PC-3 (cell line): ENCODE measurements around the gene SP9. TPM values are rescaled to one million over a fixed set of nuclear protein-coding genes. Genes with fewer than 3 reads are reported as not detected.

ENCODE experiments used
- ATAC-seq: fragments of 200-7000 bp; cut with Tn5 transposase; 2 replicates; pipeline ENCODE4 v1.9.1; 2020; ENCODE audit warnings: mild to moderate bottlenecking, moderate library complexity
- BruUV-seq: library from RNA; stranded (reverse); fragments of 400-500 nt; replicated peaks from 2 replicates; lab custom pipeline; 2021; lab: Mats Ljungman, UMichigan
- CTCF ChIA-PET: fragments of 300-600 bp; sonication (Branson Sonifier 250); formaldehyde crosslinking; loops from one replicate; lab custom pipeline; 2022; ENCODE audit warnings: antibody characterized with exemption; lab: Charles Lee
- POLR2A ChIA-PET: fragments of 300-600 bp; sonication (Branson Sonifier 250); formaldehyde crosslinking; loops from one replicate; lab custom pipeline; 2022; ENCODE audit warnings: antibody characterized with exemption; ENCODE audit not compliant: unreplicated experiment; lab: Charles Lee
- DNase-seq: peaks from one replicate; pipeline ENCODE4 v3.0.0-alpha.2; 2015
- H2AFZ ChIP-seq: fragments of 300-600 bp; sonication (generic); 2 replicates; pipeline ENCODE4 v1.6.0; 2016; ENCODE audit warnings: antibody characterized with exemption, low read length
- H3F3A ChIP-seq: fragments of 300-600 bp; sonication (generic); one replicate; pipeline ENCODE4 v1.6.0; 2017; ENCODE audit warnings: antibody characterized with exemption, low read length, control low read depth, mild to moderate bottlenecking; ENCODE audit not compliant: unreplicated experiment
- H3K27ac ChIP-seq: fragments of 300-600 bp; sonication (generic); 2 replicates; pipeline ENCODE4 v1.5.1; 2016; ENCODE audit warnings: mild to moderate bottlenecking, low read length
- H3K27me3 ChIP-seq: fragments of 300-600 bp; sonication (generic); 2 replicates; pipeline ENCODE4 v1.6.1; 2016; ENCODE audit warnings: low read length, mixed read lengths
- H3K36me3 ChIP-seq: fragments of 300-600 bp; sonication (generic); 2 replicates; pipeline ENCODE4 v1.6.1; 2016; ENCODE audit warnings: low read depth, mixed run types, low read length, mixed read lengths
- H3K4me1 ChIP-seq: fragments of 300-600 bp; sonication (generic); 2 replicates; pipeline ENCODE4 v1.5.1; 2016; ENCODE audit warnings: low read length; ENCODE audit not compliant: insufficient read depth
- H3K4me2 ChIP-seq: fragments of 300-600 bp; sonication (generic); 2 replicates; pipeline ENCODE4 v1.6.0; 2016; ENCODE audit warnings: low read length
- H3K4me3 ChIP-seq: fragments of 300-600 bp; sonication (generic); 2 replicates; pipeline ENCODE4 v1.5.1; 2016; ENCODE audit warnings: mild to moderate bottlenecking, low read length, mixed read lengths
- H3K79me2 ChIP-seq: fragments of 300-600 bp; sonication (generic); 2 replicates; pipeline ENCODE4 v1.6.1; 2017; ENCODE audit warnings: low read length, mixed read lengths
- H3K9ac ChIP-seq: fragments of 300-600 bp; sonication (generic); 2 replicates; pipeline ENCODE4 v1.6.0; 2016; ENCODE audit warnings: mild to moderate bottlenecking, low read length
- H3K9me2 ChIP-seq: fragments of 300-600 bp; sonication (generic); replicated peaks from 2 replicates; pipeline ENCODE4 v1.6.1; 2016; ENCODE audit warnings: mixed run types, low read length, mixed read lengths
- H3K9me3 ChIP-seq: fragments of 300-600 bp; sonication (generic); 2 replicates; pipeline ENCODE4 v1.6.1; 2016; ENCODE audit warnings: low read length, mixed read lengths
- H4K20me1 ChIP-seq: fragments of 300-600 bp; sonication (generic); 2 replicates; pipeline ENCODE4 v1.6.1; 2016; ENCODE audit warnings: low read length, mixed read lengths
- CTCF ChIP-seq: fragments of 300-600 bp; sonication (generic); conservative IDR thresholded peaks from 2 replicates; pipeline ENCODE4 v1.5.1; 2017; ENCODE audit warnings: antibody characterized with exemption, low read depth, mild to moderate bottlenecking, low read length
- EZH2 ChIP-seq: fragments of 300-600 bp; sonication (generic); IDR thresholded peaks from one replicate; pipeline ENCODE4 v1.6.1; 2017; ENCODE audit warnings: antibody characterized with exemption, mild to moderate bottlenecking, low read length; ENCODE audit not compliant: unreplicated experiment
- EZH2phosphoT487 ChIP-seq: fragments of 300-600 bp; sonication (generic); IDR thresholded peaks from 2 replicates; pipeline ENCODE4 v1.6.1; 2018; ENCODE audit warnings: mild to moderate bottlenecking, antibody characterized with exemption, low read length, borderline replicate concordance
- intact Hi-C: fragments of 100-400 bp; cut with micrococcal nuclease; formaldehyde crosslinking; loops from 2 replicates; pipeline ENCODE4 v1.9.0; 2023
- total RNA-seq: library from RNA; depleted of rRNA; stranded (reverse); fragments of >200 nt; gene quantifications from 2 replicates; pipeline ENCODE4 v1.2.3, GENCODE V29; 2014

SP9 gene
- total RNA-seq, 1 experiment from 2014 or later: not detected

GRCh38 chr2:174335254-174335987 is 667 bp downstream of the SP9 start:
- no peaks in the 10 kb centered on the region for H3K36me3 ChIP-seq
- no peaks in the 10 kb centered on the region for H3K9me3 ChIP-seq
- peaks cover 4% of the 10 kb centered on the region; the same call in 1 of the 2 replicates for H3K4me1 ChIP-seq
- DNase-seq (no peak), ATAC-seq (no peak)
- no peaks in the 10 kb centered on the region for H3F3A ChIP-seq
- H3K27me3 ChIP-seq: no peaks in the 10 kb centered on the region
- BruUV-seq: no TSS peak
- no peak for TF ChIP-seq EZH2phosphoT487
- no peak for TF ChIP-seq CTCF
- TF ChIP-seq EZH2: no peak
- H3K27ac ChIP-seq: no peak overlapping the region
- H3K4me3 ChIP-seq: peak overlapping the region; percentile 78
- H3K4me2 ChIP-seq: peak overlapping the region; percentile 84
- CTCF ChIA-PET: interaction anchor here (0.6 kb wide), 1 partner anchor 19 kb away, joined by 3 read pairs; no protein-coding TSS in a partner anchor
- H3K9me2 ChIP-seq: no peaks in the 10 kb centered on the region
- peak overlapping the region; percentile 92 for H2AFZ ChIP-seq
- no peaks in the 10 kb centered on the region for H4K20me1 ChIP-seq
- H3K9ac ChIP-seq: peak overlapping the region; percentile 8; the same call in 1 of the 2 replicates
- intact Hi-C loops: no loop called here
- no peaks in the 10 kb centered on the region for H3K79me2 ChIP-seq
- POLR2A ChIA-PET: no interaction called here

GRCh38 chr2:174335988-174336500 is 1.3 kb downstream of the SP9 start:
- H3K9me3 ChIP-seq: no peaks in the 10 kb centered on the region
- CTCF ChIA-PET: interaction anchor here (0.6 kb wide), 1 partner anchor 20 kb away, joined by 3 read pairs; no protein-coding TSS in a partner anchor
- no peaks in the 10 kb centered on the region for H3K79me2 ChIP-seq
- H2AFZ ChIP-seq: peak overlapping the region; percentile 92
- peaks cover 10% of the 10 kb centered on the region for H3K4me1 ChIP-seq
- H3K36me3 ChIP-seq: no peaks in the 10 kb centered on the region
- no peak for DNase-seq
- H3K27me3 ChIP-seq: no peaks in the 10 kb centered on the region
- intact Hi-C loops: no loop called here
- no peaks in the 10 kb centered on the region for H3K9me2 ChIP-seq
- no peaks in the 10 kb centered on the region for H4K20me1 ChIP-seq
- POLR2A ChIA-PET: no interaction called here
- no TSS peak for BruUV-seq
- H3K4me2 ChIP-seq: peak overlapping the region; percentile 84
- peak overlapping the region; percentile 78 for H3K4me3 ChIP-seq
- no peaks in the 10 kb centered on the region for H3F3A ChIP-seq
- no peak for ATAC-seq
- no peak overlapping the region for H3K27ac ChIP-seq
- no peak overlapping the region; the same call in 1 of the 2 replicates for H3K9ac ChIP-seq
- TF ChIP-seq EZH2: no peak

GRCh38 chr2:174336501-174337336 is 2.0 kb downstream of the SP9 start:
- no peak for TF ChIP-seq EZH2phosphoT487
- no peak for TF ChIP-seq CTCF
- TF ChIP-seq EZH2: no peak
- Histone ChIP-seq H3K27ac (no peak overlapping the region), H3K27me3 (no peaks in the 10 kb centered on the region), H3K4me3 (no peak overlapping the region), H3F3A (no peaks in the 10 kb centered on the region), H3K36me3 (no peaks in the 10 kb centered on the region), H3K79me2 (no peaks in the 10 kb centered on the region), H3K9ac (no peak overlapping the region), H3K4me1 (peaks cover 14% of the 10 kb centered on the region), H3K9me3 (no peaks in the 10 kb centered on the region), H3K4me2 (no peak overlapping the region), H3K9me2 (no peaks in the 10 kb centered on the region), H4K20me1 (no peaks in the 10 kb centered on the region), H2AFZ (no peak overlapping the region)
- intact Hi-C loops: no loop called here
- ATAC-seq: no peak
- BruUV-seq: no TSS peak
- POLR2A ChIA-PET: no interaction called here
- DNase-seq: no peak
- CTCF ChIA-PET: no interaction called here
